Measurements from ENCODE around the gene SEL1L3. TPM values are rescaled to one million over a fixed set of nuclear protein-coding genes. Genes with fewer than 3 reads are reported as not detected.

The SEL1L3 gene
- total RNA-seq, 2 experiments from 2014 or later, result 62.3 to 65.5 TPM

GRCh38 chr4:25890571-25891485 is 28.0 kb upstream of the SEL1L3 start:
- Mint-ChIP-seq H3K27me3 (ENCODE audit: low read depth) (no peaks in the 10 kb centered on the region), H3K4me3 (no peak overlapping the region), H3K36me3 (ENCODE audit: low read depth) (no peaks in the 10 kb centered on the region), H3K9me3 (ENCODE audit: insufficient read depth) (no peaks in the 10 kb centered on the region), H3K4me1 (ENCODE audit: low read depth) (no peaks in the 10 kb centered on the region), H3K27ac (no peak overlapping the region)
- ATAC-seq, result no peak
- POLR2A ChIA-PET, result no interaction called here
- DNase-seq, result no peak
- CTCF ChIA-PET, result no interaction called here

- ATAC-seq, result no peak
- Mint-ChIP-seq H3K4me3 (no peak overlapping the region), H3K27ac (no peak overlapping the region), H3K27me3 (ENCODE audit: low read depth) (no peaks in the 10 kb centered on the region), H3K36me3 (ENCODE audit: low read depth) (no peaks in the 10 kb centered on the region), H3K4me1 (ENCODE audit: low read depth) (no peaks in the 10 kb centered on the region), H3K9me3 (ENCODE audit: insufficient read depth) (no peaks in the 10 kb centered on the region)
- ChIA-PET CTCF (no interaction called here), POLR2A (interaction anchor here (0.6 kb wide), 1 partner anchor 70 kb away, joined by 3 read pairs; no protein-coding TSS in a partner anchor)
- no peak for DNase-seq
These were observed 27.1 kb upstream of the SEL1L3 start for GRCh38 chr4:25889589-25890503.

- ChIA-PET POLR2A (interaction anchor here (0.6 kb wide), 1 partner anchor 71 kb away, joined by 3 read pairs; no protein-coding TSS in a partner anchor), CTCF (no interaction called here)
- no peak overlapping the region for H3K27ac Mint-ChIP-seq
- DNase-seq (no peak), ATAC-seq (no peak)
- no peaks in the 10 kb centered on the region for H3K36me3 Mint-ChIP-seq (ENCODE audit: low read depth)
- H3K4me3 Mint-ChIP-seq, result no peak overlapping the region
- H3K4me1 Mint-ChIP-seq (ENCODE audit: low read depth), result no peaks in the 10 kb centered on the region
- H3K9me3 Mint-ChIP-seq (ENCODE audit: insufficient read depth), result no peaks in the 10 kb centered on the region
- H3K27me3 Mint-ChIP-seq (ENCODE audit: low read depth), result peaks cover 2% of the 10 kb centered on the region
These were observed 26.0 kb upstream of the SEL1L3 start for GRCh38 chr4:25888781-25889180.

GRCh38 chr4:25884031-25884782 is 21.4 kb upstream of the SEL1L3 start:
- Mint-ChIP-seq H3K27me3 (ENCODE audit: low read depth) (peaks cover 8% of the 10 kb centered on the region), H3K36me3 (ENCODE audit: low read depth) (no peaks in the 10 kb centered on the region), H3K4me3 (no peak overlapping the region), H3K4me1 (ENCODE audit: low read depth) (no peaks in the 10 kb centered on the region), H3K9me3 (ENCODE audit: insufficient read depth) (no peaks in the 10 kb centered on the region), H3K27ac (no peak overlapping the region)
- ChIA-PET POLR2A (no interaction called here), CTCF (interaction anchor here (1.4 kb wide), 1 partner anchor 14 kb away, joined by 3 read pairs; no protein-coding TSS in a partner anchor)
- DNase-seq (no peak), ATAC-seq (no peak)

GRCh38 chr4:25883565-25883964 is 20.8 kb upstream of the SEL1L3 start:
- ChIA-PET CTCF (interaction anchor here (0.9 to 1.4 kb wide), 2 partner anchors 14 to 91 kb away, joined by 3 read pairs; no protein-coding TSS in a partner anchor), POLR2A (no interaction called here)
- no peaks in the 10 kb centered on the region for H3K9me3 Mint-ChIP-seq (ENCODE audit: insufficient read depth)
- H3K36me3 Mint-ChIP-seq (ENCODE audit: low read depth), result no peaks in the 10 kb centered on the region
- no peak overlapping the region for H3K27ac Mint-ChIP-seq
- no peaks in the 10 kb centered on the region for H3K4me1 Mint-ChIP-seq (ENCODE audit: low read depth)
- peaks cover 8% of the 10 kb centered on the region for H3K27me3 Mint-ChIP-seq (ENCODE audit: low read depth)
- no peak overlapping the region for H3K4me3 Mint-ChIP-seq
- ATAC-seq (no peak), DNase-seq (no peak)

GRCh38 chr4:25882226-25882625 is 19.4 kb upstream of the SEL1L3 start:
- H3K9me3 Mint-ChIP-seq (ENCODE audit: insufficient read depth), result no peaks in the 10 kb centered on the region
- no peak for DNase-seq
- H3K4me3 Mint-ChIP-seq, result no peak overlapping the region
- no peaks in the 10 kb centered on the region for H3K36me3 Mint-ChIP-seq (ENCODE audit: low read depth)
- no peak for ATAC-seq
- no peaks in the 10 kb centered on the region for H3K4me1 Mint-ChIP-seq (ENCODE audit: low read depth)
- CTCF ChIA-PET, result no interaction called here
- no peak overlapping the region for H3K27ac Mint-ChIP-seq
- peaks cover 8% of the 10 kb centered on the region for H3K27me3 Mint-ChIP-seq (ENCODE audit: low read depth)
- POLR2A ChIA-PET, result no interaction called here

- ChIA-PET POLR2A (no interaction called here), CTCF (no interaction called here)
- Mint-ChIP-seq H3K4me3 (no peak overlapping the region), H3K27ac (no peak overlapping the region), H3K36me3 (ENCODE audit: low read depth) (no peaks in the 10 kb centered on the region), H3K4me1 (ENCODE audit: low read depth) (no peaks in the 10 kb centered on the region), H3K9me3 (ENCODE audit: insufficient read depth) (no peaks in the 10 kb centered on the region), H3K27me3 (ENCODE audit: low read depth) (peaks cover 8% of the 10 kb centered on the region)
- no peak for DNase-seq
- no peak for ATAC-seq
These were observed 18.4 kb upstream of the SEL1L3 start for GRCh38 chr4:25881193-25881592.

GRCh38 chr4:25879991-25880651 is 17.3 kb upstream of the SEL1L3 start:
- ATAC-seq, result no peak
- no peaks in the 10 kb centered on the region for H3K36me3 Mint-ChIP-seq (ENCODE audit: low read depth)
- peaks cover 8% of the 10 kb centered on the region for H3K27me3 Mint-ChIP-seq (ENCODE audit: low read depth)
- H3K4me1 Mint-ChIP-seq (ENCODE audit: low read depth), result no peaks in the 10 kb centered on the region
- H3K27ac Mint-ChIP-seq, result no peak overlapping the region
- CTCF ChIA-PET, result no interaction called here
- no peak for DNase-seq
- no peak overlapping the region for H3K4me3 Mint-ChIP-seq
- POLR2A ChIA-PET, result no interaction called here
- no peaks in the 10 kb centered on the region for H3K9me3 Mint-ChIP-seq (ENCODE audit: insufficient read depth)

- H3K36me3 Mint-ChIP-seq (ENCODE audit: low read depth), result no peaks in the 10 kb centered on the region
- ATAC-seq (no peak), DNase-seq (no peak)
- peak overlapping the region; percentile 31 for H3K27ac Mint-ChIP-seq
- H3K27me3 Mint-ChIP-seq (ENCODE audit: low read depth), result peaks cover 8% of the 10 kb centered on the region
- H3K4me3 Mint-ChIP-seq, result no peak overlapping the region
- no peaks in the 10 kb centered on the region for H3K4me1 Mint-ChIP-seq (ENCODE audit: low read depth)
- POLR2A ChIA-PET, result no interaction called here
- H3K9me3 Mint-ChIP-seq (ENCODE audit: insufficient read depth), result no peaks in the 10 kb centered on the region
- CTCF ChIA-PET, result no interaction called here
These were observed 16.8 kb upstream of the SEL1L3 start for GRCh38 chr4:25879587-25879986.

- DNase-seq (no peak), ATAC-seq (no peak)
- no peaks in the 10 kb centered on the region for H3K36me3 Mint-ChIP-seq (ENCODE audit: low read depth)
- H3K4me3 Mint-ChIP-seq, result no peak overlapping the region
- ChIA-PET POLR2A (no interaction called here), CTCF (no interaction called here)
- H3K27ac Mint-ChIP-seq, result no peak overlapping the region
- peaks cover 8% of the 10 kb centered on the region for H3K27me3 Mint-ChIP-seq (ENCODE audit: low read depth)
- no peaks in the 10 kb centered on the region for H3K4me1 Mint-ChIP-seq (ENCODE audit: low read depth)
- H3K9me3 Mint-ChIP-seq (ENCODE audit: insufficient read depth), result no peaks in the 10 kb centered on the region
These were observed 16.4 kb upstream of the SEL1L3 start for GRCh38 chr4:25879091-25879584.

GRCh38 chr4:25878676-25879075 is 15.9 kb upstream of the SEL1L3 start:
- H3K4me3 Mint-ChIP-seq, result no peak overlapping the region
- ChIA-PET POLR2A (no interaction called here), CTCF (no interaction called here)
- H3K27ac Mint-ChIP-seq, result no peak overlapping the region
- DNase-seq (no peak), ATAC-seq (no peak)
- H3K36me3 Mint-ChIP-seq (ENCODE audit: low read depth), result no peaks in the 10 kb centered on the region
- H3K9me3 Mint-ChIP-seq (ENCODE audit: insufficient read depth), result no peaks in the 10 kb centered on the region
- no peaks in the 10 kb centered on the region for H3K4me1 Mint-ChIP-seq (ENCODE audit: low read depth)
- peaks cover 7% of the 10 kb centered on the region for H3K27me3 Mint-ChIP-seq (ENCODE audit: low read depth)
